GM06990 (cell line): Measurements from ENCODE around the gene ARF4.

Experiments used
- DNase-seq: peaks from one replicate; pipeline ENCODE4 v3.0.0-alpha.2; 2011; ENCODE audit not compliant: insufficient read length; ENCODE audit errors: extremely low read depth
- H3K27me3 ChIP-seq: replicated peaks from 2 replicates; pipeline ENCODE4 v1.6.0; 2011; ENCODE audit warnings: low read length; ENCODE audit not compliant: control insufficient read depth, insufficient read depth
- H3K36me3 ChIP-seq: 2 replicates; pipeline ENCODE4 v1.5.1; 2011; ENCODE audit warnings: low read length; ENCODE audit not compliant: control insufficient read depth, insufficient read depth
- H3K4me3 ChIP-seq: replicated peaks from 2 replicates; pipeline ENCODE4 v1.5.1; 2011; ENCODE audit warnings: low read depth, mild to moderate bottlenecking, control low read depth, low read length
- TF ChIP-seq, protein P1 (sequence below): IDR thresholded peaks from 2 replicates; pipeline ENCODE4 v1.5.1; 2011; ENCODE audit warnings: low read length, control low read depth, mild to moderate bottlenecking, inconsistent platforms; ENCODE audit not compliant: insufficient read depth, poor library complexity, severe bottlenecking

Gene ARF4

DNA sequence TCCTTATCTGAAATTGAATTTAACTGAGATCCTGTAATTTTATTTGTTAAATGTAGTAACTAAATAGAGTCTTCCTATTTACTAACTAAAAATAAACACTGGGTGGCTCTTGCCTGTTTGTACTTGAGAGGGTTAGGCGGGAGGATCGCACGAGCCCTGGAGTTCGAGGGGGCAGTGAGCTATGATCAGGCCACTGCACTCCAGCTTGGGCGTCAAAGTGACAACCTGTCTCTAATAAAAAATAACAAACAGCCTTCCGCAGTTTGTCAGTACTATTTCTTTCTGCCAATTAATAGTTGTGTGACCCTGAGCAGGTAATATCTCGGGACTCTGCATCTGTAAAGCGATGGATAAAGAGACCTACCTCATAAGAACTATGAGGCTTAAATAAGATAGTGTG lies 41.8 kb downstream of the ARF4 start:
- TF ChIP-seq, protein P1, sequence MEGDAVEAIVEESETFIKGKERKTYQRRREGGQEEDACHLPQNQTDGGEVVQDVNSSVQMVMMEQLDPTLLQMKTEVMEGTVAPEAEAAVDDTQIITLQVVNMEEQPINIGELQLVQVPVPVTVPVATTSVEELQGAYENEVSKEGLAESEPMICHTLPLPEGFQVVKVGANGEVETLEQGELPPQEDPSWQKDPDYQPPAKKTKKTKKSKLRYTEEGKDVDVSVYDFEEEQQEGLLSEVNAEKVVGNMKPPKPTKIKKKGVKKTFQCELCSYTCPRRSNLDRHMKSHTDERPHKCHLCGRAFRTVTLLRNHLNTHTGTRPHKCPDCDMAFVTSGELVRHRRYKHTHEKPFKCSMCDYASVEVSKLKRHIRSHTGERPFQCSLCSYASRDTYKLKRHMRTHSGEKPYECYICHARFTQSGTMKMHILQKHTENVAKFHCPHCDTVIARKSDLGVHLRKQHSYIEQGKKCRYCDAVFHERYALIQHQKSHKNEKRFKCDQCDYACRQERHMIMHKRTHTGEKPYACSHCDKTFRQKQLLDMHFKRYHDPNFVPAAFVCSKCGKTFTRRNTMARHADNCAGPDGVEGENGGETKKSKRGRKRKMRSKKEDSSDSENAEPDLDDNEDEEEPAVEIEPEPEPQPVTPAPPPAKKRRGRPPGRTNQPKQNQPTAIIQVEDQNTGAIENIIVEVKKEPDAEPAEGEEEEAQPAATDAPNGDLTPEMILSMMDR = no peak
- DNase-seq = no peak
- peak overlapping the region; percentile 82 for H3K4me3 ChIP-seq
- no peaks in the 10 kb centered on the region for H3K27me3 ChIP-seq
- H3K36me3 ChIP-seq = no peaks in the 10 kb centered on the region; the same call in none of the 2 replicates

DNA sequence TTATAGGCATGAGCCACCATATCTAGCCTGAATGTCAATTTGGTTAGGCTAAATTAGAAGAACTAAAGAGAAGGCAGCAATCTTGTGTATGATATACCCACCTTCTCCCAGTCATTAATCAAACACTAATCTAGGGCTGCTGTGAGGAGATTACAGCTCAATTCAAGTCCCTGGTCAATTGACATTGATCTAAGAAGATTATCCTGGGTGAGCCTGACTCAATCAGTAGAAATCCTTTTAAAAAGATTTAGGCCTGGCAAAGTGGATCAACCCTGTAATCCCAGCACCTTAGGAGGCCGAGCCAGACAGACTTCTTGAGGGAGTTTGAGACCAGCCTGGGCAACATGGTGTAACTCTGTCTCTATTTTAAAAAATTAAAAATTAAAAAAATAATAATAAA lies 50.5 kb downstream of the ARF4 start:
- TF ChIP-seq, protein P1 = no peak
- H3K36me3 ChIP-seq = peaks cover 2% of the 10 kb centered on the region; the same call in 1 of the 2 replicates
- no peak for DNase-seq
- no peak overlapping the region for H3K4me3 ChIP-seq
- H3K27me3 ChIP-seq = no peaks in the 10 kb centered on the region

DNA sequence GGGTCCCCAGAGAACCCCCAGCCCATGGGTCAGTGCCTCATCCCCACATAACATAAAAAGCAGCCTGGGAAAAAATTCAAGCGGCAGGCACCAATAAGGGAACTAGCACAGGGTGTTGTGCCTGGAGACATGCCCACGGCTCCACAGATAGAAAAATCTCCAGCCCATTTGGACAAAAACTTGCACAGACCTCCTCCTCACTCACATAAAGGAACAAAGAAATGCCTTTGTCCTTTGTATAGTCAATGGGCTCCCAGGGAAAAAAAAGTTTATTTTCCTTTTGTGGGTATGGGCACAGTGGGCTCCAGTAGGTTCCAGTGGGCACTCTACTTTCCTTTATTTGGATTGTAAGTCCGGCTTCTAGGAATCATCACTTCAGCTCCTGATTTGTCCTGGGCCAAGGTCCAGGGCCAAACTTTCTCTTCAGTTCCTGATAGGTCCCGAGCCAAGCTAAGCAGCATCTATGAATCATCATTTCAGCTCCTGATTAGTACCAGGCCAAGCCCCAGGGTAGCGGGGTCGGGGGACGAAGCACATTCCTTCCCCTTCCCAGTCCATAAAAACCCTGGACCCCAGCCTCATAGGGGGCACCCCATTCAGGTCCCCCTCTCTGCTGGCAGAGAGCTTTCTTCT lies 51.4 kb downstream of the ARF4 start:
- Histone ChIP-seq H3K36me3 (peaks cover 2% of the 10 kb centered on the region; the same call in 1 of the 2 replicates), H3K27me3 (no peaks in the 10 kb centered on the region), H3K4me3 (no peak overlapping the region)
- TF ChIP-seq, protein P1 = no peak
- no peak for DNase-seq

DNA sequence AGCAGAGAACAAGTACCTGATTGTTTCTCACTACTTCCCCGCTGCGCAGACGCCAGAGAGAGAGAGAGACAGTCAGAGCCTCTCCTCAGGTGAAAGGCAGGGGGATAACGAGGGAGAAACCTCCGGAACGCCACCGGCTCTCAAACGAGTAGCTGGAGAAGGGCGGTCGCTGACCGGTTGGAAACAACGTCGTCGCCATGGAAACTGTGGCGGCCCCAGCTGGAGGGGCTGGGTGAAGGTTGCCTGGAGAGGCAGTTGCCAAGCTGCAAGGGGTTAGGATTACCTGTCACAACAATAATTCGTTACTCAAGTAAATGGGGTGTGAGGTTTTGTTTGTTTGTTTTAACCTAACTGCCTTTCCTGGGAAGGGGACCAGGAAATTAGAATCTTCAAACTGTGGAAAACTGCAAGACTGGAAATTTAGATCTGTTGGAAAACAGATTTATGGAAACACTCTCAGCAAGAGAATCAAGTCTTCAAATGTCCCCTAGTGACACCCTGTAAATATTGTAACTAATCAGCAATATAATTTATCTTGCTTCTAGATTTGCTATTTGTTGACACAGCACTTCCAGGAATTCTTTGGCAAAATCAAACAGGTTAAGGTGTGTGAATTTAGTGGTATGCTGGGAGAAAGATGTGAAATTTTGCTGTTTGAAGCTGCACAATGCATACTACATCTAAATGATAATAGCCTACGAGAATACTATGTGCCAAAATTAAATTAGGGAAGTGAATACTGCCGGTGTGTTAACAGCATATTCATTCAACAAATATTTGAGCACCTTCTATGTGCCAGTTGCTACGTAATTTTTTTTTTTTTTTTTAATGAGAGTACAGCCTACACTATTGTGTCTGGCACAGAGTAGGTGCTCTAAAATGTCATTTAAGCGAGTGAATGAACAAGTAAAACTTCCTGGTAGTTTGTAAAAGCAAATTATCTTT lies 52.7 kb downstream of the ARF4 start, which contains the start of gene DNAH12:
Gene DNAH12, minus strand, starts transcription at position 164 of the 945 bp plus-strand sequence. CDS start 1,474 bp downstream, outside the sequence.
- Histone ChIP-seq H3K4me3 (no peak within 1 kb of the TSS), H3K36me3 (no peaks in the 10 kb centered on the region), H3K27me3 (no peaks in the 10 kb centered on the region)
- no peak for DNase-seq
- TF ChIP-seq, protein P1 = no peak

DNA sequence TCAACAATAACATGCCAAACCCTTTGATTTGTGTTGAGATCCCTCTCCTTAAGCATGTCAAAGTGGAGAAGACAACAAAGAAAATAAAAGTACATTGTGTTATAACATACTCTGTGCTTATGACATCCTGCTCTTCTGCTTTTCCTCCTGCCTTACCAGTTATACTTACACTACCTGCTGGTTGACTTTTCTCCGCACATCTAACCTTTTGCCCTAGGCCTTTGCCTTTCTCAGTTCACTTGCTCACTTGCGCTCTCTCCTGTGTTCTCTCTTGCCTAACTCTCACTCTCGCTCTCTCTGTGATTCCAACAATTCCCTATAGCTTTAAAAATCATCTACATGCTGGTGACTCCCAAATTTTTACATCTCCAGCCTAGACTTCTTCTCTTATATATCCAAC lies 58.7 kb downstream of the ARF4 start:
- TF ChIP-seq, protein P1 = no peak
- no peak for DNase-seq

More for the DNA sequence above, 58.7 kb downstream of the ARF4 start:
- Histone ChIP-seq H3K36me3 (no peaks in the 10 kb centered on the region), H3K27me3 (no peaks in the 10 kb centered on the region), H3K4me3 (no peak overlapping the region)
